Thoracic aorta endothelial cell (primary cell): Measurements from ENCODE around the gene SLC27A2. TPM values are rescaled to one million over a fixed set of nuclear protein-coding genes. Genes with fewer than 3 reads are reported as not detected.

ENCODE experiments used
- small RNA-seq: library from RNA; depleted of rRNA; stranded (forward); fragments of <200 nt; gene quantifications from one replicate; pipeline ENCODE3, GENCODE V24; 2012
- total RNA-seq: library from RNA; depleted of rRNA; stranded (reverse); fragments of >200 nt; gene quantifications from 2 replicates; pipeline ENCODE4 v1.2.3, GENCODE V29; 2012

Gene SLC27A2
- 0.07 TPM in 1 of 2 replicates, not detected in the other for total RNA-seq

DNA sequence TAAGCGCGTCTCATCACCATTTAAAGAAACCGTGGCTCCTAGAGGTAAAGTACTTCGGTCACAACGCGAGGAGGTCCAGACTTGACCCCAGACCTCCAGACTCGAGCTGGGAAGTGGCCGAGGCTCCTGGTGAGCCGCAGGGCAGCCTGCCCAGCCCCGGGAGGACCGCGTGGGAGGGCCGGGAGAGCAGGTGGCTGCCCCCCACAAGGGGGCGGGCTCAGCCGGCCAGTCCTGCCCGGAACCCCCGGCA is at the start of gene SLC27A2:
SLC27A2 (plus strand) TSS at position 228 of the 250 bp plus-strand sequence. CDS start 232 bp downstream, outside the sequence.

GRCh38 chr15:50265620-50266019 is 83.6 kb downstream of the SLC27A2 start, which contains the start of gene HDC:
Gene HDC, minus strand, starts transcription at chr15:50265726. Its CDS starts 103 bp downstream, at chr15:50265623.

Small RNA genes within 50 kb of the gene (small RNA-seq; reads per million reads assigned to genes)
- not detected for gene RF00019

Other genes starting within 250 kb of the SLC27A2 start
- gene ATP8B4, start 63.0 kb upstream of the SLC27A2 start, total RNA-seq, result not detected in 2 replicates
- not detected in 2 replicates for gene HDC, start 83.5 kb downstream of the SLC27A2 start, total RNA-seq
- 88.3 and 95.9 TPM in 2 replicates for gene GABPB1, start 173.0 kb downstream of the SLC27A2 start, total RNA-seq
- gene USP8, start 242.2 kb downstream of the SLC27A2 start, total RNA-seq, result 63.3 and 73.4 TPM in 2 replicates